GM21515 (cell line): ENCODE data around the gene AGFG1.
A peak's percentile ranks its signal among the peaks of the same experiment; 100 is the strongest.

Experiments used
- ATAC-seq: cut with Tn5 transposase; IDR thresholded peaks from one replicate; pipeline ENCODE4 v1.9.1; 2021; ENCODE audit not compliant: unreplicated experiment

AGFG1 gene

GRCh38 chr2:227461811-227462461 is 10.0 kb upstream of the AGFG1 start:
- peak; percentile 15 for ATAC-seq

- ATAC-seq, result peak; percentile 60
Observed at GRCh38 chr2:227462462-227462951, 9.4 kb upstream of the AGFG1 start.

DNA sequence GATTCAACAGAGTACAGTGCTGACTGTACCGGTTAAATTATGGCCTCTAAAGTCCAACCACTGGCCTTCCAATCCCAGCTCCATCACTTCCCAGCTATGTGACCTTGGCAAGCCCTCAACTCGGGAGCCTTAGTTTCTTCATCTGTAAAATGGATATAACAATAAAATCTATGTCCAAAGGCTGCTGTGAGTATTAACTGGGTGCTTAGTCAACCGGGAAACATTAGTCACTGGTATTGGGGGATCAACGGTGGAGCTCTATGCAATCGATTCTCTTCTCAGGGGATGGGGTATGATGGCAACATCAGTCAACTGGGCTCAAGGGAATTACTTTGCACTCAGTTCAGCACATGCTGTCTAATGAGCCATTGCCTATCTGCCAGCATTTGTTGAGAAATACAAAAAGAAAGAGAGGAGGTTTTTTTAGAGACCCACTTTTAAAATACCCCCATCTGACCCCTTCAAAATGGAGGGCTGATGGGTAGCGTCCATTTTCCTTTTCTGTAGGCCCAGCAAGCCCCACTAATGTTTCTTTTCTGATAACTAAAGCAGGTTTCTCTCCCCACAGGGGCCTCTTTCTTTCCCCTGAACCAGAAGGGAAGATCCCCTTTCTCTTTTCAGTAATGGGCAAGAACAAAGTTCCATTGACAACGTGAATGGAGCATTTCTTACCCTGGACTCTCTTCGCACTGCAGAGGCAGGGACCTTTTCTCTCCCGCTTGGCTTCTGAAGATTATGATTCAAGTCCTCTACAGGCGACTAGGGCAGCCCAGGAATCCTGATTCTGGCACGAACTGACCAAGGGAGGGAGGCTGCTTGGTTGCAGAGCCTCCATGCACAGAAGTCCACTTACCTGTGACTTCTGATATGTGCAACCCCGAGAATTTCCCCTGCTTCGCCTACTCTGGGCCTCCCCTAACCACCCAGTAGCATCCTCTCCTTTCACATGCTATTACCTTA is 8.7 kb upstream of the AGFG1 start:
- peak; percentile 29 for ATAC-seq

- ATAC-seq, result no peak
Observed at GRCh38 chr2:227464361-227464760, 7.6 kb upstream of the AGFG1 start.

- no peak for ATAC-seq
Observed at GRCh38 chr2:227464851-227465250, 7.1 kb upstream of the AGFG1 start.

DNA sequence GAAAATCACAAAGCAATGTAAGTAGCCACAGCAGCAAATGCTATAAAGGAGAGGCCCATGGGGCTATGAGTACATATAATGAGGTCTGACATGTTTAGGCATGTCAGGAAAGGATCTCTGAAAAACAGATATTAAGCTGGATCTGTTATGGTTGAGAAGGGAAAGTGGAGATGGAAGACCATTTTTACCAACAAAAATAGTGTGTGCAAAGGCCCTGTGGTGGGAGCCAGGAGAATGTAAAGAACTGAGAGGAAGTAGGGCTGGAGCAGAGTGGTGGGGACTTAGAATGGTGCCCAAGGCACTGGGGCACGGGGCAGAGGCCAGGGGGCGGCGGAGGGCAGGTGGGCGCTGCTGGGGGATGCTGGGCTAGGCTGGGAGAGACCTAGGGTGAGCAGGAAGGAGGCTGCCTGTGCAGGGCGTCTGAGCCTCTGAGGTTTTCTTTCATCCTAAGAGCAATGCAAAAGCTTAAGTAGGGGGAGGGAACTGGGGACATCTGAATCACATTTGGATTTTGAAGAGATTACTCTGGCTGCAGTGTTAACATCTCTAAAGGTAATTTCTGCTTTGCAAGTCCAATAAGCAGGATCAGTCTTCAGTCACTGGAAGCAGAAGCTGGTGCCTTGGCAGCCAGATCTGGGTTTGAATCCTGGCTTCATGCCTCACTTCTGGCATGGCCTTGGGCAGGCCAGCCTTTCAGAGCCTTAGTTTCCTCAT is 4.9 kb upstream of the AGFG1 start:
- no peak for ATAC-seq

DNA sequence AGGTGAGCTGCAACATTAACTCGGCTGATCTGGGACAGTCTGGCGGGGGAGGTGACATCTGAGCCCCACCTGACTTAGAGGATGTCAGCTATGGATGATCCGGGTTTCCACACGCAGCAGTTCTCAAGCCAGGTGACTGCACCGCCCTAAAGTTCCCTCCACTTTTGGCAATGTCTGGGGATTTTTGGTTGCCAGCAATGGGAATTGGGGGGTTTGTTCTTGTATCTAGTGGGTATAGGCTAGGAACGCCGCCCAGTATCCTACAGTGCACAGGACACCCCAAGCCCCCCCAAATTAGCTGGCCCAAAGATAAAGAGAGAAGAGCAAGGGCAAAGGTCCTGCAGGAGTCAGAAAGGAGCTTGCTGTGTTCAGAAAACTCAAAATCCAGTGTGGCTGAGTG is 544 bp upstream of the AGFG1 start:
- no peak for ATAC-seq

DNA sequence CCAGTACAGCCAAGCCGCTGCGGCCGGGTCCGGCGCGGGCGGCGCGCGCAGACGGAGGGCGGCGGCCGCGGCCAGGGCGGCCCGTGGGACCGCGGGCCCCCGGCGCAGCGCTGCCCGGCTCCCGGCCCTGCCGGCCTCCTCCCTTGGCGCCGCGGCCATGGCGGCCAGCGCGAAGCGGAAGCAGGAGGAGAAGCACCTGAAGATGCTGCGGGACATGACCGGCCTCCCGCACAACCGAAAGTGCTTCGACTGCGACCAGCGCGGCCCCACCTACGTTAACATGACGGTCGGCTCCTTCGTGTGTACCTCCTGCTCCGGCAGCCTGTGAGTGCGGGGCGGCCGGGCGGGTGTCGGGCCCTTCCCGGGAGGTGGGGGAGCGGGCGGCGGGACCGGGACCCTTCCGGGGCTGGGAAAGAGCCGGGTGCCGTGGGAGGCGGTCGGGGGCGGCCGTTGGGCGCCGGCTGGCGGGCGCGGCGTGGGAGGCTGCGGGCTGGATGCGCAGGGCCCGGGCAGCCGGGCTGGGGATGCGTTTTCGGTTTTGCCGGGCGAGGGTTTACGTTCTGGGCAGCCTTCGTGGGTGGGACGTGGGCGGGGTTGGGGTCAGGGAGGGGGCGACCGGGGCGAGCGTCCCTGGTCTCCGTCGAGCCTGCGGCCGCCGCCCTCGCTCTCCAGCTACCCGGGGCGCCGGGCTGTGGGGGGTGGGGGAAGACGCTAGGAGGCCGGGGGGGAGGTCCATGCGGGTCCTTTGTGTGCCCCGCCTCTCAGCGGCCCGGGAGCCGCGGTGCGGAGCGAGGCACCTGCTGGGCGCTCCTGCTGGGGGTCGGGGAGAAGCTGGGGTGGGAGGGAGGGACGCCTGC is 537 bp downstream of the AGFG1 start:
- peak; percentile 61 for ATAC-seq

DNA sequence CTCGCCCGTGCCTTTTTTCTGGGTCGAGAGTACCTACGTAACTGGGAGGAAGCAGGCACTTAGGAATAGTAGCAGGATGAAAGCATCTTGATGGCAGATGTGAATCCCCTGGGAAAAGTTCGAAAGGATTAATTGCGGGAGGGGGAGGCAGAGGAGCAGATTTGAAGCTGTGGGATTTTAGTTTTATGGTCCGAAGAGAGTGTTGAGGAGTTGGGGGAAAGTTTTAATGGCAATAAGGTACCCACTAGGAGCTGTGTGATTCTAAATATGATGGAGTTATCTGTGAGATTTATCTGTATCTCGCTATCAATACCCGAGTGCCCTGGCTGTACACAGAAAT is 1.1 kb downstream of the AGFG1 start:
- no peak for ATAC-seq

DNA sequence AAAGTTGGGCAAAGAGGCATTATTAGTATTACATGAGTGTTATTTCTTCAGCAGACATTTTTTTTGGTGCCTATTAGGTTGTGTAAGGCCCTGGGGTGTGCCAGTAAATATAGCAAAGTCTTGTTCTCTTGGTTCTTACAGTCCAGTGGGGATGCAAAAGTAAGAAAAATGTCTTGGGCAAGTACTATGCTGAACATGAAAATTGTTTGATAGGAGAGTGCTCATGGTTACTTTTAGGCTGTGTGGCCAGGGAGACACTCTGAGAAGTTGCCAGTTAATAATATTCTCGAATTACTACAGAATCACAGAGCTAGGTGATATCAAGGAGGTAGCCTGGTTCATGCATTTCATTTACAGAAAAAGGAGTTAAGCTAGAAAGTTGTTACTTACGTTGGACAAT is 1.9 kb downstream of the AGFG1 start:
- ATAC-seq, result no peak

DNA sequence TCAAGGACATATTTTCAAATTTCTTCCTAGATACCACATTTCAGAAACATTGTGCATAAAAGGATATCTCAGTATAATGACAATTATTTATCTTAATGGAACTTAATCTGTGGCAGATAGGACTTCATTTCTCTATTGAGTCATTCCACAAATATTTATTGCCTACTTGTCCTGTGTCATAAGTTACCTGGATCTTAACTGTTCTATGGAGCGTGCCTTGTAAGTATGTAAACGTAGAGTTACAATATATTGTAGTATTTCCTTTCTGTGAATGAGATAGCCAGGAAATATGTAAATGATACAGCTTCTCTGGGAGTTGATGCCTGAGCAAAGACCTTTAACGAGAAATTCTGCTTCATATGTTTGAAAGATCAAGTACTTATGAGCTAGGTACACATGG is 2.5 kb downstream of the AGFG1 start:
- ATAC-seq, result no peak

DNA sequence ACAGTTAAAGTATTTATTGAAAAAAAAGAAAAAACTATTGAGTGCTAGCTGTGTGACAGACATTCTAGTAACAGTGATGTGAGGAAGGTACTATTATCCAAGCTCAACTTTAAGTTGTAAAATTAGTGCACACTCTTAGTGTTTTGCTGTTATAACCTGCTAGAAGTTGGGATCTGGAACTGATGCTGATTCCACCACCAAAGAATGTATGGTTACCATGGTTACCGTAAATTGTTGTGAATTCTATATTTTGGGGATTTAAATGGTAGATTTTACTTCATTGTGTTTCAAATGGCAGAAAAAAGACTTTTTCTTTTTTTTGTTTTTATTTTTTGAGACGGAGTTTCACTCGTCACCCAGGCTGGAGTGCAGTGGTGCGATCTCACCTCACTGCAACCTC is 5.3 kb downstream of the AGFG1 start:
- no peak for ATAC-seq

DNA sequence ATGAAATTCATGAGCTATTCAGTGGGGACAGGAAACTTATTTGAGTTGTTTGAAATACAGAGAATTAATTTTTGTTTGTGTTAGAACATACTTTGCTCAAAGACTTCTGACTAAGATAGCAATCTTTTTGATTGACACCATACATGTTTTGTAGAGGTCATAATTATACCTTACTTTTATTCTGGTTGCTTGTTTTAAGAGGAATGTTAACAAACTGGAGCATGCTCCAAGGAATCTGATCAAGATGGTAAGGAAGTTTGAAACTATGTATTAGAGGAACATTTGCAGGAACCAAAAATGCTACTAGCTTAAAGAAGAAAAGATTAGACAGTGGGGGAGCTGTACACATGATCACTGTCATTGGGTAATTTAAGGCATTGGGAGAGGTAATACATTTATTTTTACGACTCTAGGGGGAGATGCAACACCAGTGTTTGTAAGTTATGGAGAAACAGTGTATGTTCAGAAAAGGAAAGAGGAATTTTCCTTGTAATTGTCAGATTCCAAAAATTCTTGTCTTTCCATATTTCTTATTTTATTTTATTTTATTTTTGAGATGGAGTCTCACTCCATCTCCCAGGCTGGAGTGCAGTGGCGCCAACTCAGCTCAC is 8.0 kb downstream of the AGFG1 start:
- ATAC-seq, result peak; percentile 39

DNA sequence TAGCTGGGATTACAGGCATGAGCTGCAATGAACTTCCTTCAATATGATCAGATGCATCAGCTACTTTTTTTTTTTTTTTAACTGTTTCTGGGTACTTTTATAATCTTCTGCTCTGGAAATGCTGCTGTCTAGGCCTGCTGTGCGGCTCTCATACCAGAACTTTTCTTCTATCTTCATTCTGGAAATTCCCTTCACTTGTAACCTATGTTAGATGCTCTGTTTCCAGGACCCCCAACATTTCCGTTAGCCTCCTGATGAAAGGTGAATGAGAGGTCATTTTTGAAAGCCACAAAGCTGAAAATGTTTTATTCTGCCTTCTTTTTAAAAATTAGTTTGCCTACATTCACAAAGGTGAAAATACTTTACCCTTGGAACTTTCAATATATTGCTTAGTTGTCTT is 8.6 kb downstream of the AGFG1 start:
- ATAC-seq, result peak; percentile 31

DNA sequence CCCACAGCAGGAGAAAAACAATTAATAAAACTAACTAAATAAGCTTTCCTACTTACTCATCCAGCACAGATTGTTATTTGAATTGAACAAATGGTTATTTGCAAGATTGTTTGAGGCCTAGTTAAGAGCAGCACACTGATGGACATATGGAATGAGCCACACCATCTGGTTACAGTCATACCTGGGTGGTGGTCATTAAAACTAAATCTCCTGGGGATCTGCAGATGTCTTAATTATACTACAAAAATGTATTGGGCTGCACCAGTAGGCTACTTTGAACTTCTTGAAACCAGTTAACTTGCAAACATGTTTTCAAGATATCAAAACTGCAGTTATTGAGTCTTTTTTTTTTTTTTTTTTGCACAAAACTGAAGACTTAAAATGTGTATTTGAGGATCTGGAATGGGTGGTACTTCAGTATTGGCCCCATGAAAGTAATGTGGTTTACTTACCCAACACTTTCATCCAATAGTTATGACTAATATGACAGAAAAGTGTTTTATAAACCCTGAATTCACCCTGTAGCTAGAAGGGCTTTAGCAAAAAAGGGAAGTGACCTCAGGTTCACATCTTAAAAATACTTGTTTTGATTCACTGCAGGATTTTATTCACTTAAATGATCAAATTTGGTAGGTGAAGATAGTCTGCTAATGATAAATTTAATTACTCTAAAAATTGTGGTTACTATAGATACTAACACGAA is 10.8 kb downstream of the AGFG1 start:
- ATAC-seq, result peak; percentile 87

DNA sequence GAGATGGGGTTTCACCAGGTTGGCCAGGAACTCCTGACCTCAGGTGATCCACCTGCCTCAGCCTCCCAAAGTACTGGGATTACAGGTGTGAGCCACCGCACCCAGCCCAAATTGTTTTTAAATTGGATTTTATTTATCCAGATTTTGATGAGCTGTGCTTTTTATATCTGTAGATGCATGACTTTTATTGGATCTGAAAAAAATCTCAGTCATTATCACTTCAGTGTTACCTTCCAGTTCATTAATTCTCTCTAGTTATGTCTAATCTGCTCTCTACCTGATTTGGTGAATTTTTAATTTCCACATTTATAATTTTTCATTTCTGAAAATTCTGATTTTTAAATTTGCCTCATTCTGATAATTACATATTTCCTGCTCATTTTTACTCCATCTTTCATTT is 13.5 kb downstream of the AGFG1 start:
- ATAC-seq, result no peak

- no peak for ATAC-seq
Observed at GRCh38 chr2:227486688-227487087, 14.7 kb downstream of the AGFG1 start.

DNA sequence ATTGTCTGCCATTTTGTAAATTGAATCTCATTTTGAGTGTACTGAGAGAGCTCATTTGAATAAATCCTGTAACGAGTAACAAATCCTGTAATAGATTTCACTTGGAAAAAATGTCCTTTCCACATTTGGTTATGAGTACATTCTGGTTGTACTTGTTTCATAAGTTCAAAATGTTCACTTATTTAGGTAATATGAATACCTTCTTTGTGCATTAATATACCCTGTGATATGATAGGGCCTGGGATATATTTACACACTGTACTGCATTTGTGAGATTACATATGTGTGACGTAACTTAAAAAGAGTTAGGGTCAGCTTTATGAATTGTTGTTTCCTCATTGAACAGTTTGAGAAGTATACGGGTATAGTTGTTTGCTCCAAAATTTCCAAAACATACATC is 16.1 kb downstream of the AGFG1 start:
- ATAC-seq, result no peak

- ATAC-seq, result no peak
Observed at GRCh38 chr2:227491386-227491785, 19.4 kb downstream of the AGFG1 start.

DNA sequence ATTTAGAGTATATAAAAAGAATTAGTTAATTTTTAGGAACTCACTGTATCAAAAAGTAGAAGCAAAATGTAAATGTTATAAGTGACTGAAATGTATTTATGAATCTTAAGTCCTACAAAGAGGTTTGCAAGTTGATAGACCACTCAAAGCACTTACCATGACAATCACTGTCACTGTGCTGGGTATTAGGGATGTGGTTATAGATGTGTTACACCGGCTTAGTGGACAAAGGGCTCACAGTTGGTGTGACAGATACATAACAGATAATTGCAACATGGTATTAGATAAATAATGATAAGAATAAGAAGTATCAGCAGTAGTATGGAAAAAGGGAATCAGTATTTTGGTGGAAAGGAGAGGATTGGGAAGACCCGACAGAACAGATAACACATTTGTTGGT is 21.6 kb downstream of the AGFG1 start:
- ATAC-seq, result no peak
